A549 (cell line): Measurements from ENCODE around the gene INPP5A.

Experiments used
- CTCF ChIP-seq: fragments of >200 bp; sonication (Bioruptor Twin); formaldehyde crosslinking; IDR thresholded peaks from 3 replicates; pipeline ENCODE4 v1.5.1; 2016
- HOXA7 ChIP-seq: fragments of 250-450 bp; sonication (Bioruptor Pico); IDR thresholded peaks from 2 replicates; pipeline ENCODE4 v1.5.0; 2020; ENCODE audit warnings: mild to moderate bottlenecking, moderate library complexity
- MAX ChIP-seq: IDR thresholded peaks from 2 replicates; pipeline ENCODE4 v1.6.1; 2012
- POLR2A ChIP-seq: IDR thresholded peaks from 2 replicates; pipeline ENCODE4 v1.6.1; 2012; ENCODE audit warnings: mild to moderate bottlenecking, low read length
- RAD21 ChIP-seq, 2 experiments: fragments of >200 bp in 1 of 2; sonication (Bioruptor Twin) in 1 of 2; formaldehyde crosslinking in 1 of 2; IDR thresholded peaks in 1 of 2; conservative IDR thresholded peaks in 1 of 2; 2 replicates in 1 of 2; 3 replicates in 1 of 2; pipeline ENCODE4 v1.6.1; 2012 to 2018; ENCODE audit warnings: inconsistent platforms in 1 of 2
- USF2 ChIP-seq: fragments of 450-650 bp; IDR thresholded peaks from 2 replicates; pipeline ENCODE4 v1.6.1; 2014; ENCODE audit warnings: antibody characterized with exemption

- TF ChIP-seq POLR2A (no peak), CTCF (no peak), HOXA7 (CRISPR knock-in tag) (no peak), RAD21 (conservative IDR thresholded peaks at IDR 0.05 in 1 of 2, IDR thresholded peaks at IDR 0.05 in 1 of 2) (no peak), USF2 (no peak), MAX (no peak)
These were observed 140.1 kb downstream of the INPP5A start for GRCh38 chr10:132677473-132678227.
